ENCODE measurements around the gene MXD4. TPM values are rescaled to one million over a fixed set of nuclear protein-coding genes. Genes with fewer than 3 reads are reported as not detected.

MXD4 gene
- total and polyA plus RNA-seq, 9 of the 15 experiments (the other 6 are each of a cell fraction or from before 2014, with no cell fraction given) = 0.06 to 13.5 (median 5.9) TPM

- no peak for ATAC-seq
- intact Hi-C loops (cut with micrococcal nuclease) (loop anchor here (10.0 kb wide), 1 partner anchor 167 kb away; the partner anchor contains the start of genes CFAP99 and ZFYVE28), in situ Hi-C loops (cut with MboI) (no loop called here)
- Histone ChIP-seq H3K9me1 (ENCODE audit: control insufficient read depth, insufficient read depth, low read length) (no peaks in the 10 kb centered on the region), H3K36me3 (ENCODE audit: control insufficient read depth, insufficient read depth, low read length) (no peaks in the 10 kb centered on the region), H3K79me2 (ENCODE audit: control insufficient read depth, insufficient read depth, low read length) (no peaks in the 10 kb centered on the region), H3K4me1 (replicated peaks in 1 of 2; ENCODE audit: control insufficient read depth in 2 of 2, insufficient read depth in 2 of 2, low read length in 2 of 2) (peaks cover 5 to 81% of the 10 kb centered on the region in 2 experiments; a peak in 4 of 5 replicates), H3K27me3 (ENCODE audit: control insufficient read depth in 2 of 2, insufficient read depth in 2 of 2, low read length in 2 of 2) (no peaks in the 10 kb centered on the region), H4K20me1 (replicated peaks; ENCODE audit: control insufficient read depth, insufficient read depth, low read length) (no peaks in the 10 kb centered on the region; the same call in 1 of the 2 replicates), H3K9me3 (replicated peaks; ENCODE audit: control insufficient read depth, insufficient read depth, low read depth, low read length) (no peaks in the 10 kb centered on the region), H3K4me2 (ENCODE audit: insufficient read depth, low read length) (no peak overlapping the region), H3K9ac (ENCODE audit: insufficient read depth in 1 of 2, low read depth in 2 of 2, low read length in 2 of 2) (no peak overlapping the region), H2AFZ (ENCODE audit: low read depth, low read length) (no peak overlapping the region), H3K4me3 (no peak overlapping the region), H3K27ac (ENCODE audit: extremely low read depth, low read depth, low read length) (no peak overlapping the region)
- DNase-seq (ENCODE audit: extremely low read depth in 1 of 4, low spot score in 3 of 4) = no peak
- POLR2A ChIA-PET = interaction anchor here (0.6 to 1.2 kb wide), 4 partner anchors 8 to 52 kb away, joined by 3 to 10 read pairs (median 3); no protein-coding TSS in a partner anchor
- CTCF ChIA-PET (ENCODE audit: low intra/inter-chr PET ratio) = no interaction called here
- BruUV-seq (replicated peaks) = no TSS peak
- 56% methylated on average over 21 of the region's 21 CpGs for WGBS (ENCODE audit: insufficient coverage, low coverage, missing lambda C conversion rate)
- TF ChIP-seq POLR2G (IDR thresholded peaks at IDR 0.05; ENCODE audit: low read depth, low read length) (peak; percentile 32; the same call in 1 of the 2 replicates), YBX1 (IDR thresholded peaks at IDR 0.05) (no peak)
- no peak for FAIRE-seq
Measured at GRCh38 chr4:2248044-2248780, 13.7 kb downstream of the MXD4 start.

Measured in K562 (cell line).